GM23338 (cell line): ENCODE measurements around the gene EPHA6.

Source experiments
- CREB1 ChIP-seq: fragments of 250-450 bp; sonication (Bioruptor Pico); IDR thresholded peaks from 2 replicates; pipeline ENCODE4 v1.5.0; 2020; ENCODE audit warnings: low read depth, mild to moderate bottlenecking, moderate library complexity
- CTCF ChIP-seq, 2 experiments: fragments of 200-600 bp in 1 of 2; sonication (generic) in 1 of 2; conservative IDR thresholded peaks; 2 replicates each; pipeline versions ENCODE4 v1.5.1 to v1.6.1; 2016 to 2017; ENCODE audit warnings: antibody characterized with exemption in 2 of 2, low read depth in 2 of 2, mild to moderate bottlenecking in 2 of 2, moderate library complexity in 1 of 2
- ETS1 ChIP-seq: IDR thresholded peaks from 2 replicates; pipeline ENCODE4 v1.6.1; 2016; ENCODE audit warnings: antibody characterized with exemption
- EZH2 ChIP-seq: fragments of 200-600 bp; sonication (generic); IDR thresholded peaks from one replicate; pipeline ENCODE4 v1.8.0; 2017; ENCODE audit warnings: antibody characterized with exemption, mild to moderate bottlenecking, low read depth; ENCODE audit not compliant: unreplicated experiment
- EZH2phosphoT487 ChIP-seq: fragments of 200-600 bp; sonication (generic); IDR thresholded peaks from one replicate; pipeline ENCODE4 v1.8.1; 2018; ENCODE audit warnings: antibody characterized with exemption; ENCODE audit not compliant: unreplicated experiment
- JUNB ChIP-seq: IDR thresholded peaks from one replicate; pipeline ENCODE4 v1.6.1; 2016; ENCODE audit warnings: antibody characterized with exemption; ENCODE audit not compliant: unreplicated experiment
- NANOG ChIP-seq: IDR thresholded peaks from 2 replicates; pipeline ENCODE4 v1.6.1; 2016; ENCODE audit warnings: antibody characterized with exemption, borderline replicate concordance
- POLR2AphosphoS5 ChIP-seq: IDR thresholded peaks from 2 replicates; pipeline ENCODE4 v1.6.1; 2016; ENCODE audit warnings: antibody characterized with exemption, low read depth
- REST ChIP-seq: IDR thresholded peaks from one replicate; pipeline ENCODE4 v1.6.1; 2018; ENCODE audit warnings: antibody characterized with exemption; ENCODE audit not compliant: unreplicated experiment
- ZNF114 ChIP-seq: fragments of 250-450 bp; sonication (Bioruptor Pico); IDR thresholded peaks from 2 replicates; pipeline ENCODE4 v1.5.0; 2020; ENCODE audit warnings: mild to moderate bottlenecking, moderate library complexity
- ZNF331 ChIP-seq: fragments of 250-450 bp; sonication (Bioruptor Pico); IDR thresholded peaks from 2 replicates; pipeline ENCODE4 v1.5.0; 2020; ENCODE audit warnings: low read depth, mild to moderate bottlenecking, moderate library complexity
- ZNF462 ChIP-seq: fragments of 250-450 bp; sonication (Bioruptor Pico); IDR thresholded peaks from 2 replicates; pipeline ENCODE4 v1.5.0; 2020; ENCODE audit warnings: mild to moderate bottlenecking, moderate library complexity

- TF ChIP-seq CTCF (conservative IDR thresholded peaks at IDR 0.05; ENCODE audit: low read depth in 2 of 2) (no peak), EZH2 (no peak), POLR2AphosphoS5 (no peak), REST (no peak), CREB1 (CRISPR knock-in tag) (no peak), EZH2phosphoT487 (no peak), ETS1 (no peak), ZNF331 (CRISPR knock-in tag) (no peak), NANOG (no peak), JUNB (no peak), ZNF462 (no peak), ZNF114 (CRISPR knock-in tag) (no peak)
Measured at GRCh38 chr3:97692831-97693230, 878.4 kb downstream of the EPHA6 start.
